Parathyroid adenoma (tissue), 2 donors: ENCODE measurements around the gene SMG7.

Experiments
- H2AFZ ChIP-seq: fragments of 300-600 bp; sonication (generic); one replicate; pipeline ENCODE4 v1.7.0; 2017; ENCODE audit warnings: antibody characterized with exemption, mild to moderate bottlenecking
- H3K27ac ChIP-seq: fragments of 300-600 bp; sonication (generic); one replicate; pipeline ENCODE4 v1.7.0; 2017
- H3K27me3 ChIP-seq: fragments of 300-600 bp; sonication (generic); one replicate; pipeline ENCODE4 v1.7.0; 2017; ENCODE audit warnings: low read length; ENCODE audit not compliant: control insufficient read depth, insufficient read depth
- H3K36me3 ChIP-seq: fragments of 300-600 bp; sonication (generic); one replicate; pipeline ENCODE4 v1.7.0; 2017; ENCODE audit warnings: low read length; ENCODE audit not compliant: control insufficient read depth, insufficient read depth
- H3K4me1 ChIP-seq: fragments of 300-600 bp; sonication (generic); one replicate; pipeline ENCODE4 v1.7.0; 2017; ENCODE audit warnings: control low read depth
- H3K4me2 ChIP-seq: fragments of 300-600 bp; sonication (generic); one replicate; pipeline ENCODE4 v1.7.0; 2017; ENCODE audit warnings: low read length
- H3K4me3 ChIP-seq: fragments of 300-600 bp; sonication (generic); one replicate; pipeline ENCODE4 v1.7.0; 2017; ENCODE audit warnings: low read depth, low read length
- H3K79me2 ChIP-seq: fragments of 300-600 bp; sonication (generic); one replicate; pipeline ENCODE4 v1.7.0; 2017; ENCODE audit warnings: control low read depth
- H3K9ac ChIP-seq: fragments of 300-600 bp; sonication (generic); one replicate; pipeline ENCODE4 v1.7.0; 2017; ENCODE audit warnings: mild to moderate bottlenecking
- H3K9me3 ChIP-seq: fragments of 300-600 bp; sonication (generic); one replicate; pipeline ENCODE4 v1.7.0; 2017; ENCODE audit warnings: low read length; ENCODE audit not compliant: control insufficient read depth
- TF ChIP-seq, protein P1 (sequence below): fragments of 300-600 bp; sonication (generic); IDR thresholded peaks from one replicate; pipeline ENCODE4 v1.7.0; 2017; ENCODE audit warnings: antibody characterized with exemption, mild to moderate bottlenecking
- donor health status: primary hyperparathyroidism.

SMG7 gene

DNA sequence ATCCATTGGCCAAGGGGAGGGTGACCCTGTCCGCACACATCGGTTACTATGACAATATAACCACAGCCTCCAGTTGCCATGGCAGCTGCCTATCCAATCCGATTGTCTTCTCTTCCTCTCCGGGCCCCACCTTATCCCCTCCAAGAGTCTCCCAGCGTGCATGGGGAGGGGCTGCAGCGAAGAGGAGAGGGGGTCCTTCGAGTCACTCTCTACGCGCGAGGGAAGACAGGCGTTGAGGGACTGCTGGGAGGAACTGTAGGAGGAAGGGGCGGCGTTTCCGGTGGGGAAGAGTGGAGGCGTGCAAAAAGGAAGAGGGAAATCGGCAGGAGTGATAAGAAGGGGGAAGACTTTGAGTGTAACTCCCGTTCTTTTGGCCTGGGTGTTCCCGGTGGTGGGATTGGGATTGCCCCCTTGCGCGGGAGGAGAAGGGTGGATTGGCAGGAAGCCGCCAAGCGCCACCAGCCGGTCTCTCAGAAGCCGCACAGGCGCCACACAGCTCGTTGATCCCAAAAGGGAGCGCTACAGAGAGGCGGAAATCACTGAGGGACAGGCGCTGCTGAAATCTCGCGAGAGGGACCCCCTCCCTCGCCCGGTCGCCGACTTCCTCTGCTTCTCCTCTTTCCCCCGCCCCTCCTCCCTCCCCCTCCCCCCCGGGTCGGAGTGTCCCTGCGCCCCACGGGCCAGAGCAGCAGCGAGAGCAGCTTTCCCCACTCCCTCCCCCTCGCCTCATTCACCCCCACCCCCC is 384 bp upstream of the SMG7 start:
- H3K4me3 ChIP-seq: peak overlapping the region; percentile 95
- H3K36me3 ChIP-seq: no peaks in the 10 kb centered on the region
- H3K27me3 ChIP-seq: no peaks in the 10 kb centered on the region
- no peaks in the 10 kb centered on the region for H3K9me3 ChIP-seq
- peak overlapping the region; percentile 3 for H3K9ac ChIP-seq
- peak overlapping the region; percentile 98 for H3K27ac ChIP-seq
- peaks cover 13% of the 10 kb centered on the region for H3K79me2 ChIP-seq
- peak overlapping the region; percentile 98 for H2AFZ ChIP-seq
- H3K4me1 ChIP-seq: no peaks in the 10 kb centered on the region
- peak overlapping the region; percentile 97 for H3K4me2 ChIP-seq
- TF ChIP-seq, protein P1, sequence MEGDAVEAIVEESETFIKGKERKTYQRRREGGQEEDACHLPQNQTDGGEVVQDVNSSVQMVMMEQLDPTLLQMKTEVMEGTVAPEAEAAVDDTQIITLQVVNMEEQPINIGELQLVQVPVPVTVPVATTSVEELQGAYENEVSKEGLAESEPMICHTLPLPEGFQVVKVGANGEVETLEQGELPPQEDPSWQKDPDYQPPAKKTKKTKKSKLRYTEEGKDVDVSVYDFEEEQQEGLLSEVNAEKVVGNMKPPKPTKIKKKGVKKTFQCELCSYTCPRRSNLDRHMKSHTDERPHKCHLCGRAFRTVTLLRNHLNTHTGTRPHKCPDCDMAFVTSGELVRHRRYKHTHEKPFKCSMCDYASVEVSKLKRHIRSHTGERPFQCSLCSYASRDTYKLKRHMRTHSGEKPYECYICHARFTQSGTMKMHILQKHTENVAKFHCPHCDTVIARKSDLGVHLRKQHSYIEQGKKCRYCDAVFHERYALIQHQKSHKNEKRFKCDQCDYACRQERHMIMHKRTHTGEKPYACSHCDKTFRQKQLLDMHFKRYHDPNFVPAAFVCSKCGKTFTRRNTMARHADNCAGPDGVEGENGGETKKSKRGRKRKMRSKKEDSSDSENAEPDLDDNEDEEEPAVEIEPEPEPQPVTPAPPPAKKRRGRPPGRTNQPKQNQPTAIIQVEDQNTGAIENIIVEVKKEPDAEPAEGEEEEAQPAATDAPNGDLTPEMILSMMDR: no peak

DNA sequence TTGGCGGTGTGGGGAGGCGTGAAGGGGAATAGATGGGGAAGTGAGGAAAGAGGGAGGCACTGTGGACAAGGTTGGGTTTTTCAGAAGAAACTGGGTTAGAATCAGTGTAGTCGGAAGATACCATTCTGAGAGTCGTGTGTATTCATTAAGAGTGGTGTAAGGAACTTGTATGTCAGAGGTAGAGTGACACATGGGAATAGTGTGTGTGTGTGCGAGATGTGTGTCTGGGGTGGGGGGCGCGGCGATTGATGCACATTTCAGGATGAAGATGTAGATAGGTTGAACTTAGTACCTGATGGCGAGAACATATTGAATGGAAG is 878 bp downstream of the SMG7 start:
- TF ChIP-seq, protein P1: no peak
- Histone ChIP-seq H3K9me3 (no peaks in the 10 kb centered on the region), H3K27ac (no peak overlapping the region), H3K79me2 (peaks cover 19% of the 10 kb centered on the region), H3K36me3 (no peaks in the 10 kb centered on the region), H3K4me2 (peak overlapping the region; percentile 84), H3K4me3 (peak overlapping the region; percentile 95), H3K27me3 (no peaks in the 10 kb centered on the region), H3K4me1 (no peaks in the 10 kb centered on the region), H2AFZ (peak overlapping the region; percentile 98), H3K9ac (no peak overlapping the region)

DNA sequence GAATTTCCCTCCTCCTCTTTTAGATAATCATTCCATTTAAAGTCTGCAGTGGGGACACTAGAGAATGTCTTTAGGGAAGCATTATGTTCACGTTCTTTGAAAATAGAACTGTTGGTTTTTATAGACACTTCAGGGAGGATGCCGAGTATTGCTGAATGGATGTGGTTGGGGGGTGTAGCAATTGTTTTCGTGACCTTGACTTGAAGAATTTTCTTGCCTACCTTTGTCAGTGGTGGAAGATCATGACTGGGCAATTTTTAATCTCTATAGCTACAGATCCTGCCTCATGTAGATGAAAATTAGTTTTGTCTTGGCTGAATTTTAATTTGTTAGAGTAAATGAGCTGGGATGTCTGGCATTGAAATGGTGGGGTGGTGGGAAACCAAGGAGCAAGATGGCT is 3.8 kb downstream of the SMG7 start:
- Histone ChIP-seq H3K9ac (no peak overlapping the region), H3K36me3 (no peaks in the 10 kb centered on the region), H3K4me1 (no peaks in the 10 kb centered on the region), H3K79me2 (peaks cover 23% of the 10 kb centered on the region), H3K27ac (no peak overlapping the region), H3K4me3 (no peak overlapping the region), H2AFZ (no peak overlapping the region), H3K9me3 (no peaks in the 10 kb centered on the region), H3K27me3 (no peaks in the 10 kb centered on the region), H3K4me2 (no peak overlapping the region)
- TF ChIP-seq, protein P1: no peak

DNA sequence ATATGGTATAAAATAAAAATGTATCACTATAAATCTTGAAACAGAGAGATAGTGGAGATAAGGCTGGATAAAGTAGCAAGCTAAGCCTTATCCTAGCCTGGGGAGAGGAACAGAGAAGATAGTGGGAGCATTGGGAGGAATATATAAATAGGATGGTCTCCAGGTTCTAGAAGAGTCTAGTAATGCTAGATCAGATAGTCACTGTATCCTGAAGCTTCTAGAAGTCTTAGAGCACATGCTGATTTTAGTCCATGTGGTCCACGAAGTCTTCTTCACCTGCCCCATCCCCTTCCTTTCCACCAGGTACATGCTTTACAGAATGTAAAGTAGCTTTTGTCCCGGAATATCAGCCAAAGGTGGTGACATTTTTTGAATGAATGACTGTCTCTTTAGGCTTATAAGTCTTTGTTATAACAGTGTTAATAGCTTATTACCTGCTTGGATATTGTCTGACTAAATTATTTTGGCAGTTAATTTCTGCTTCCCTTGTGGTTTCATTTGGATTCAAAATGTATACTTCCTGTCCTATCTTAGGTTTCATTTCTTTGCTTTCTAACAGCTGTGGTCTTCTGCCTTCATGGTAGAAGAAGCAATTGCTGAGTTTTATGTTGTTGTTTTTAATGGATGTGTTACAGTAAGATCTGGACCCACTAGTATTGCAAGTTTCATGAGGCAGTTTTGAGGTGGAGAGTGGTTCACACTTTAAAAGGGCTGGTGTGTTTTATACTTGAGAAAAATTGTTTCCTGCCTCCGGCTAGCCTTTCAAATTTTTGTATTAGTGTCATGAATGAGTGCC is 5.9 kb downstream of the SMG7 start:
- Histone ChIP-seq H3K27me3 (no peaks in the 10 kb centered on the region), H3K27ac (no peak overlapping the region), H3K9me3 (no peaks in the 10 kb centered on the region), H3K4me1 (no peaks in the 10 kb centered on the region), H3K36me3 (no peaks in the 10 kb centered on the region), H3K4me3 (no peak overlapping the region), H3K9ac (no peak overlapping the region), H2AFZ (no peak overlapping the region), H3K79me2 (peaks cover 19% of the 10 kb centered on the region), H3K4me2 (no peak overlapping the region)
- TF ChIP-seq, protein P1: no peak
